HG03460 (cell line): ENCODE measurements around the gene ZCCHC14.
"Not testable (repeated sequence)": the region's sequence is repeated elsewhere in the genome, so short reads cannot be mapped to it uniquely, and the experiment has no call there.

Experiments used
- ATAC-seq: cut with Tn5 transposase; IDR thresholded peaks from one replicate; pipeline ENCODE4 v1.9.1; 2021; ENCODE audit not compliant: unreplicated experiment

The ZCCHC14 gene

DNA sequence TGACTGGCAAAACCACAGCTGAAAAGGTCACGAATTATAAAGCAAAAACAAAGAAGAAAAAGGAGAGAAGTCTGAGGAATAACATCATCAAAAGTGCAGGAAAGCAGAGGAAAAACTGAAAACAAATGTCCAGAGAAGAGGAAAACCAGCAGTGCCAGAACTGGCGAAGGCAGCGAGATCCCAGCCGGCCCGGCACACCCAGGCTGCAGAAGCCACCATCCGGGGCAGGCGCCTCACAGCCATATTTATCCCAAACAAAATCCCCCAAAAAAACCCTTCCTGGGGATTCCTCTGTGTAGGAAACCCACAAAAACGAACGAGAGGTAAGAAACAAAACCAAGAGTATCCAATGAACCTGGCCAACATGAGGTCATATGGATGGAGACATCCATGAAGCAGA lies 10.6 kb downstream of the ZCCHC14 start:
- no peak for ATAC-seq

- ATAC-seq, result not testable (repeated sequence)
Measured at GRCh38 chr16:87481711-87482110, 11.1 kb downstream of the ZCCHC14 start.

GRCh38 chr16:87477209-87477981 lies 15.4 kb downstream of the ZCCHC14 start:
- ATAC-seq, result not testable (repeated sequence)

DNA sequence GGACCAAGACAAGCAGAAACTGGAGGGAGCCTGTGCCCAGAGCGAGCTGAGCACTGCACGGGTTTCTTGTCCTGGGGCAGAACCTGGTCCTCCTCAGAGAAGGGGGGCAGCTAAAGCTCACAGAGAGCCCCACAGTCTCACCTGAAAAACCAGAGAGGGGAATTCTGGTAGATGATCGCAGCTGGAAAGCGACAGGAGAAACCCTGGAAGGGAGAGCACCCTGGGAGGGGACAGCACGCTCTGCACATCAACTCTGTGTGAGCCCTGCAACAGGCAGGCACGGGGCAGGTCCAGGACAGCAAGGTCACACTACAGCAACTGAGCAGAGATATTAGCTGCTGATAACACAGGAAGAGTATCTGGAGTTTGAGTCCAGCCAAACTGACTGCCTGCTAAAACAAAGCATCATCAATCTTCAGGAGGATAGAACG lies 18.2 kb downstream of the ZCCHC14 start:
- ATAC-seq, result no peak

DNA sequence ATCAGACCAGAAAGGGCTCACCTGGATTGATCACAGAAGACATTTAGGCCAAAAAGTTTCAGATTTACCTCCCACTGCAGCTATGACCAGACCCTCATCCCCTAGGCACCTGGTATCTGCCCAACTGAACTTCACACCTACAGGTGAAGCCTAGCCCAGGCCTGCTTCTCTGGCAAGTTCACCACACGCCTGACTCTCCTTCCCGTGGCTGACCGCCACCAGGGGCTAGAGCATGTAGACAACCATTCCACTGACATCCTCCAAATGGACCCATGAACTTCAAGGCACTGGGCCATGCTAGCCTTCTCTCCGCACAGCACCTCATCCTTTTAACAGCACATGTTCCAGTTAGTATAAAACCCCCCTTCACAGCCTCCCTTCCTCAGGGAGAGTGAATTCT lies 18.8 kb downstream of the ZCCHC14 start:
- ATAC-seq, result no peak

DNA sequence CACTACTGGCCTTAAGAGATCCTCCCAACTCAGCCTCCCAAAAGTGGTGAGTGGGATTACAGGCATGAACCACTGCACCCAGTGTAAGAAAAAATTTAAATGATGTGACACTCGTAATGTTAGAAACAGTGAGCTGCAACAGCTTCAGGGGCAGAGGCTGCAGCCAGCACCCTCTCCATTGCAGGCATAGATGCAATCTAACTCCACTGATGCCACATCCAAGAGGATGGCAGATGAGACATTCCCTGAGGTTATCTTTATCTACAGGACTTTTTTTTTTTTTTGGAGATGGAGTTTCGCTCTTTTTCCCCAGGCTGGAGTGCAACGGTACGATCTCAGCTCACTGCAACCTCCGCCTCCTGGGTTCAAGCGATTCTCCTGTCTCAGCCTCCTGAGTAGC lies 19.9 kb downstream of the ZCCHC14 start:
- ATAC-seq, result no peak

DNA sequence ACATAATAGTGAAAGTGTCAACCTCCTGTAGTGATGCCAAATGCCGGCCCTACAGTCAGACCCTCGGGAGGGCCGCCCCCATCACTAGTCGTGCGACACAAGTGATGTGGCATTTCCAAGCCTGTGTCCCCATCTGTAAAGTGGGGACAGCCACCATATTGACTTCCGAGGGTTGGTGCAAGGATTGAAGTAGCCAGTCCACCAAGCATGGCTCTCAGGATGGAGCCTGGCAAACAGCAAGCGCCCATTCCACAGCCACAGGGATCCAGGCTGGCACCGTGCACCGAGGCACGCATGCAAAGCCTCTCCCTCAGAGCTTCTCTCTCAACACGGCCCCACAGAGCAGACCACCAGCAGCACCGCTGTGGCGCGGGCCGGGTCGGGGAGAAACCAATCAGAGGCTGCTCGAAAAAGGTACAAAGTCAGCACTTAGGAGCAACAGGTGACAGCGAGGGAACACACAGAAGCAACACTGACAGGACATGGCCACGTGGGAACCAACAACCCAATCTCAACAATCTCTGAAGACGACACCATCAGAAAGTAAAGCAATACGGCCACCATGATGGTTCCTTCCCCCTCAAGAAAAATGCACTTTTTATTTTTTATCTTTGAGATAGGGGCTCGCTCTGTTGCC lies 20.6 kb downstream of the ZCCHC14 start:
- ATAC-seq, result no peak

GRCh38 chr16:87471278-87472141 lies 21.3 kb downstream of the ZCCHC14 start:
- ATAC-seq, result no peak

DNA sequence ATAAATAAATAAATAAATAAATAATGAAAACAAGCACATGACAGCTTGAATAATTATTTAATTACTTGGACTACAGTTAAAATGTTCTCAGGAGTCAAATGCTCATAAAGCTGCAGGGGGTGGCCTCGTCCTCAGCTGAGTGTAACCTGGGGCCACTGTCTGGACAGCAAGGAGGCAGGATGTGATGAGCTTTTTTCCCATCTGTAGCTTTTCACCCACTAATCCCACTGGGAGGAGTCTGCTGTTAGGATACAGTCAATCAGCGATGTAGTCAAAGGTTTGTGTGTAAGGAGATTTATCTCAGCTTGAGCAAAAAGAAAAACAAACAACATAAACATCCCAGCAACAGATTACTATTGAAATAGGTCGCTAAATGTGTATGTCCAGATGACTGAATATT lies 22.5 kb downstream of the ZCCHC14 start:
- no peak for ATAC-seq

DNA sequence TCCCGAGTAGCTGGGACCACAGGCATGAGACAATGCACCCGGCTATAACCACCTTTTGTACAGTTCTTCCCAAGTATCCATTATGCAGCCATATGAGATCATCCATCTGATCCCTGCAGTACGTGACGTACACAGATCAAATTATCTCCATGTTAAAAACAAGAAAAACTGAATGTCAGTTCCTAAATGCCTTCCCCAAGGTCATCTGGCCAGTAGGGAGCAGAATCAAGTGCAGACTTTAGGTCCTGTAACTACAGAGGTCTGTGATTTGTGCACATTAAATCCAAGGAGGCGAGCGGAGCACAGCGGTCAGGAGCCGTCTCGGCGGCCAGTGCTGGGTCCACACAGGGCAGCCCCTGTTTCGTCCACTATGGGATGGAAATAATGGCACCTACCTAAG lies 23.7 kb downstream of the ZCCHC14 start:
- no peak for ATAC-seq

DNA sequence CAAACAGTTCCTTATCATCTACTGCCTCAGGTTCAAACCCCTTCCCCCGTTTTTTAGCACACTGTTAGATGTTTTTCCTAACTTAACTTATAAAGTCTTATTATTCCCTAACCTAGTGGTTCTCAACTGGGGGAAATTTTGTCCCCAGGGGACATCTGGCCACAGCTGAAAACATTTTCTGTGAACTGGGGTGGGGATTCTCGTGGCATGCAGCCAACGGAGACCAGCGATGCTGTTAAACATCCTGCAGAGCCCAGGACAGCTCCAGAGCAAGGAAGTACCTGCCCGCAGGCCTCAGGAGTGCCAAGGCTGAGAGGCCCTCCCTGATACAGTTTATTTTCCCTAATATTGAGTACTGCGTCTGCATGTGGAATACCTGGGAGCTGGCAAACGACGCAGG lies 24.3 kb downstream of the ZCCHC14 start:
- ATAC-seq, result no peak

DNA sequence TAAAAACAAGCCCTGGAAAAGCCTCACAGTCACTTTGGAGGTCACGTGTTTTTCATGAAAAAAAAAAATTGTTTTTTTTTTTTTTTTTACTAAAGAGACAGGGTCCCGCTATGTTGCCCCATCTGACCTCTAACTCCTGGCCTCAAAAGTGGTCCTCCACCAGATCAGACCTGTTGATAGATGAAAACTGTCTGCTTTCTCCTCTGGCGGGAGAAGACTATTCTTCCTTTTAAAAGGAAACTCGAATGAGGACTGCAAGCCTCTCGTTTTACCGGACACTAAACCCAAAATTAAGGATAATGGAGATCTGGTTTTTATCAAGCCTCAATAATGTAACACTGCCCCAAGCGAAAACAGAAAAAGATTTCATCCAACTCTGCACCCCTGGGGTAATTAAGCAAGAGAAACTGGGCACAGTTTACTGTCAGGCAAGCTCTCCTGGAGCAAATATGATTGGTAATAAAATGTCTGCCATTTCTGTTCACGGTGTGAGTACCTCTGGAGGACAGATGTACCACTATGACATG lies 25.8 kb downstream of the ZCCHC14 start:
- no peak for ATAC-seq

GRCh38 chr16:87465879-87466278 lies 26.9 kb downstream of the ZCCHC14 start:
- ATAC-seq, result no peak

GRCh38 chr16:87465306-87465705 lies 27.5 kb downstream of the ZCCHC14 start:
- no peak for ATAC-seq

- peak; percentile 47 for ATAC-seq
Measured at GRCh38 chr16:87464691-87465300, 28.0 kb downstream of the ZCCHC14 start.

DNA sequence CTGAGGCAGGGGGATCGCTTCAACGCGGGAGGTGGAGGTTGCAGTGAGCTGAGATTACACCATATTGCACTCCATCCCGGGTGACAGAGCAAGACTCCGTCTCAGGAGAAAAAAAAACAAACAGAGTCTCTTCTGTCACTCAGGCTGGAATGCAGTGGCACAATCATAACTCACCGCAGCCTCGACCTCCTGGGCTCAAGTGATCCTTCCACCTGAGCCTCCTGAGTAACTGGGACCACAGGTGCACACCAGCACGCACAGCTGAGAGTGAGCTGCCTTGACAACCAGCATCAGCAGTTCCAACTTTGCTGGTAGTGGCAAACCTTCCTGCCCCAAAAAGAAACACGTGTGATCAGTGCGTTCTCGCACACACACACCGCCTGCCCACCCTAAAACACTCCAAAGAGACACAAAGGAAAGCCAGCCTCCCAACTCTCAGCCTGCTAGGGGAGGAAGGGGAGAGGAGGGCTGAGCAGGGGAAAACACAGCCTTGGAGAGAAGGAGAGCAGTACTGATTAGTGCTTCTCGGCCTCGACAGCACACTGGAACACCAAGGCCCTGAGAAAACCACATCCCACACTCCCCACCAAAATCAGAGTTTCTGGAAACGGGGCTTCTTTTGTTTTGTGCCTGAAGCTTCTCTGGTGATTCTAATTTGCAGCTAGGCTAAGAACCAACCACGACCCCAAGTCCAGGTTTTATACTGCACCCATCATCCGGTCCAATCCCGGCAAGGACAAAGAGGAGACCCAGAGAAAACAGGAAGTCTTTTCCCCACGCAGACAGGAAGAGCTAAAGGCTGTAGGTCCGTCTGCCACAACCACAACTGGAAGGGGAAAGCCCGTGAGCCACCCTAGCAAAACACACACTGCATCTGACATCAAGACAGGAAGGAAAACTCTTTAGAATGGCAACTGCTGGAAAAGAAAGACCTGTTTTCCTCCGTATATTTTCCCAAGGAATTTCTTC lies 28.8 kb downstream of the ZCCHC14 start:
- ATAC-seq, result peak; percentile 38

GRCh38 chr16:87461466-87461991 lies 31.3 kb downstream of the ZCCHC14 start:
- no peak for ATAC-seq

DNA sequence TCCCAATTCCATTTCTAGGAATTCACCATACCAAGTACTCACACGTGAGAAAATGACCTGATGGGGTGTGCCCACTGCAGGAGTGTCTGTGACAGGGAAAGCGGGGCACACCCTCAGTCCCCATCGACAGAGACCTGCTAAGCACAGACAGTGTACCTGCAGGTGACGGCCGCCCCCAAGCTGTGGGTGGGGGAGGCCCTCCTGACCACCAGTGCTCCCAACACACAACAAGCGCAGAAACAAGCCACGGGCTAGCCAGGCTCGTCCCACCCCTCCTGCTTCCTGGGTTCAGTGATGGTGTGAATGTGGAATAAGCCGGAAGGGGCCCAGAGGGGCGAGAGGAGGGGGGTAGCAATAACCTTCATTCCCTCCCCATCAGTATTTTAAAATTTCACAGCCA lies 31.9 kb downstream of the ZCCHC14 start:
- no peak for ATAC-seq

- no peak for ATAC-seq
Measured at GRCh38 chr16:87459833-87460232, 33.0 kb downstream of the ZCCHC14 start.

GRCh38 chr16:87459027-87459426 lies 33.8 kb downstream of the ZCCHC14 start:
- no peak for ATAC-seq
